GM19452 (cell line): ENCODE data around the gene RIMBP2.

ENCODE experiments used
- ATAC-seq: cut with Tn5 transposase; IDR thresholded peaks from one replicate; pipeline ENCODE4 v1.9.1; 2021; ENCODE audit not compliant: unreplicated experiment

RIMBP2 gene

DNA sequence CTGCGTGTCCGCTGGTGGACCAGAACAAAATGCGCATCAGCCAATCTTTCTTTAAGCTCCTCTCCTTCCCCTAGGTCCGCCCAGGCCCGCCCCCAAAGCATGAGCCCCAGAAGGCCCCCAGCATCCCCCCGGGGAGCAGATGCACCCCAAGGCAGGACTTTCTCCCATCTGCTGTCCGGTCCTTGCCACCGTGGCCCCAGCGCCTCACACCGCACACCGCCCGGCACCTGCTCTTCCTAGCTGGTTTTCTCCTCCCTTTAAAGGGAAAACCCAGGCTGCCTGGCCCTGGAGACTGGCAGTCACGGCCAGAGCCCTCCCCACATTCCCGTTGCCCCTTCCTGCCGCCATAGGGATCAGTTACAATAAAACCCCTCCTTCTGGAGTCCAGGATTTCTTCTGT, 30.2 kb downstream of the RIMBP2 start:
- ATAC-seq: no peak

GRCh38 chr12:130685250-130685787, 30.8 kb downstream of the RIMBP2 start:
- no peak for ATAC-seq

DNA sequence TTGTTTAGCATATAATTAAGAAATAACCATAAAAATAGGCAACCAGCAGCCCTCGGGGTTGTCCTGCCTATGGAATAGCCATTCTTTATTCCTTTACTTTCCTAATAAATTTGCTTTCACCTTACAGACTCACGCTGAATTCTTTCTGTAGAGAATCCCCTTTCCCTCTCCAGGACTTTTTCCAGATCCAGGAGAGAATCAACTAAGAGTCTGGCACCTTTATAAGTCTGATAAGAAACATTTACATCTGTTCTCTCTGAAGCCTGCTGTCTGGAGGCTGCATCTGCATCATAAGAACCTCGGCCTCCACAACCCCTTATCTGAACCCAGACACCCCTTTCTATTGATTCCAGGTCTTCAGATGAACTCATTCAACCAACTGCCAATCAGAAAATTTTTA, 32.3 kb downstream of the RIMBP2 start:
- ATAC-seq: no peak

GRCh38 chr12:130683080-130683479, 33.0 kb downstream of the RIMBP2 start:
- no peak for ATAC-seq

GRCh38 chr12:130680451-130680990, 35.6 kb downstream of the RIMBP2 start:
- ATAC-seq: no peak

DNA sequence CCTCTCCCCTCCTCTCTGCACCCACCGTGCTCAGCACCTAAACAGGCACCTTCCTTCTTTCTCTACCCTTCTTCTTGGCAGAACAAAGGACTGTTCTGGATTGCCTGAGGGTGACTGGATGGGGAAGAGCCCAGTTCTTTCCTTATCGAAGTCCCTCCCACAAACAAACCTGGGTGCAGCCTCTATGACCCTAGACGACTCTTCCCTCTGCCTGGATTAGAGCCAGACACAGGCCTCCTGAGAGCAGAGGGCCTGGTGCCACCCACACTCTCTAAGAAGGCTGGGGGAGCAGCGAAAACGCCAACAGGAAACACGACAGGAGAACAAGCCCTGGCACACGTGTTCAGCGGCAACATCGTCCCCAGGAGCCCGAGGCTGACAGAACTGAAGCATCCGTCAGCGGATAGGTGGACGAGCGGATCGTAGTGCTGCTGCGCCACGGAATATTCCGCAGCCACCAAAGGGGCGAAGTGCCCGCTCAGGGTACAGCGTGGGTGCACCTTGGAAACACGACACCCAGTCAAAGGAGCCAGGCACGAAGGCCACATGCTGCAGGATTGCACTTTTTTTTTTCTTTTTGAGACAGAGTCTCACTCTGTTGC, 38.0 kb downstream of the RIMBP2 start:
- no peak for ATAC-seq

DNA sequence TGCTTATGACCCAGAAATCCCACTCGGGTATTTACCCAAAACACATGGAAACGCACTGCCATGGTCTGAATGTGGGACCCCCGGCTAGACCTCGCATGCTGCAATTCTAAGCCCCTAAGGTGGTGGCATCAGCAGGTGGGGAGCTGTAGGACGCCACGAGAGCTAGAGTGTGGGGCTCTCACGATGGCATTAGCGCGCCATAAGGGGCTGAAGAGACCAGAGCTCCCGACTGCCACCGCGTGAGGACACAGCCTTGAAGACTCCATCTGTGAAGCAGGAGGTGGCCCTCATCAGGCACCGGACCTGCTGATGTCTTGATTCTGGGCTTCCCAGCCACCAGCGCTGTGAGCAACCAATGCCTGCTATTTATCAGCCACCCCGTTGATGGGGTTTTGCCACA, 40.3 kb downstream of the RIMBP2 start:
- no peak for ATAC-seq

GRCh38 chr12:130675121-130675520, 41.0 kb downstream of the RIMBP2 start:
- no peak for ATAC-seq

GRCh38 chr12:130674676-130675075, 41.4 kb downstream of the RIMBP2 start:
- ATAC-seq: no peak

GRCh38 chr12:130673036-130673705, 42.9 kb downstream of the RIMBP2 start:
- no peak for ATAC-seq

GRCh38 chr12:130672089-130672820, 43.8 kb downstream of the RIMBP2 start:
- ATAC-seq: no peak

- ATAC-seq: no peak
These were observed 44.5 kb downstream of the RIMBP2 start for GRCh38 chr12:130671556-130671955.

DNA sequence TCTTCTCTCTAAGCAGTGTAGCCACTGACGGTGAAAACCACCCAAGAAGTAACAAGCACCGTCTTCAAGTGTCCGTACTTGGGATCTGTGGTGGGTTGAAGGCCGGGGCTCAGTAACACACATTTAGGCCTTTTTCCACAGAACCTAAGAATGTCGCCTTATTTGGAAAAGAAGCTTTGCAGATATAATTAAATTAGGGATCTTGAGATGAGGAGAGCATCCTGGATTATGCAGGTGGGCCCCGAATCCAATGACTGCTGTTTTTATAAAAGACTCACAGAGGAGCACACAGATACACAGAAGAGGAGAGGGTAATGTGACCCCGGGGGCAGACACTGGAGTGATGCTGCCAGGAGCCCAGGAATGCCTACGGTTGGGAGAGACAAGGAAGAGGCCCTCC, 46.3 kb downstream of the RIMBP2 start:
- no peak for ATAC-seq

GRCh38 chr12:130669205-130669557, 46.9 kb downstream of the RIMBP2 start:
- no peak for ATAC-seq

DNA sequence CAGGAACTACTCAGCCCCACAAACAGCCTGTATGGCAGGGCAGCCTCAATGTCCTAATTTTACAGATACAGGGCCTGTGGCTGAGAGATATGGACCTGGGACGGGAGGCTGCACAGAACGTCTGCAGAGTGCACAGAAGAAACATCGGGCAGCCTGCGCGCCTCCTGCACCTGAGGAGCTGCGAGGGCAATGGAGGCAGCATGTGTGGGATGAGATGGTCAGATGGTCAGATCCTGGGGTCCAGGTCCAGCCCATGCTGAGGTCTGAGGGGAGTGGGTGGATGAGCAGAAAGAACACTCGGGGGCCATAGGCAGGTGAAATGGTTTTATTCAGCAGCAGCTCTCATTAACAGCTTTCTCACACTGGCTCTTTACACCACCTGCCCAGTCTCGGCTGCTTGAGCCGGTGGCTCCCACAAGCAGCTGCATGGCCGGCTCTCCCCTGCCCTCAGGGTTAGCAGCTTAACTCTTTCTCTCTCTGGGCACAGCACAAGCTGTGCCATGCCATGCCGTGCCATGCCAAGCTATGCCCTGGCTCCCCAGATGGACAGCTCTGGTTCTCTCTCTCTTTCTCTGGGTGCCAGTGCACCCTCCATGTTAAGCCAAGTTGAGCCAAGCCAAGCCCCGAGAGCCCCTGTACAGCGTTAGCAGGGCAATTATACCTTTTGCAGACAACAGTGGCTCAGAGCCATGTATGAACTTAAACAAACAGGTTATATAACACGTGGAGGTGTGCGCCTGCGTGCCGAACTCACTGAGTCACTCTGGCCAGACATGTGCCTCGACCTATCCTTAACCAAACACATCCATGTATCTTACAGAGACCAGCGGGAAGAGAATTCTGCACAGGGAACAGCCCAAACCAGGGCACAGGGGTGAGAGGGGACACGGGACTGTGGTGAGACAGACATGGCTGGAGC, 47.6 kb downstream of the RIMBP2 start:
- no peak for ATAC-seq

DNA sequence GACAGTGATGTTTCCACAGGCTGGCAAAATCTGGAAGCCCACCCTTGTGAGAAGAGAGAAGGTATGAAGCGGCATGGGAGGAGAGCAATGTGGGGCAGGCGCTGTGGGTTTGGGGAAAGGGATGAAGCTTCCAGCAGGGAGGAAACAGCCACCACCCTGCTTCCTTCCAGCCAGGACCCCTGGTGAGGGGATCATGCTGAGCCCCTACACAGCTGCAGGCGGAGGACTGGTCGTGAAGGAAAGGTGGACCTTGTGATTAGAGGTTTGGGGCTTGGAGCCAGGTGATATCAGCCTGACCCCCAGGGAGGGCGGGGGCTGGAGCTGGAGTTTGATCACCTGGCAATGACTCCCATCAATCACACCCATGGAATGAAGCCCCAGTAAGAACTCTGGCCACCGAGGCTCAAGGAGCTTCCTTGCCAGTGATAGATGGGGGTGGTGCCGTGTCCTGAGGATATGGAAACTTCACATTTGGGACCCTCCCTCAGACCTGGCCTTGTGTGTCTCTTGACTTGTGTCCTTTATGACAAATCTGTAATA, 48.6 kb downstream of the RIMBP2 start:
- ATAC-seq: no peak

GRCh38 chr12:130666645-130667044, 49.5 kb downstream of the RIMBP2 start:
- ATAC-seq: no peak

DNA sequence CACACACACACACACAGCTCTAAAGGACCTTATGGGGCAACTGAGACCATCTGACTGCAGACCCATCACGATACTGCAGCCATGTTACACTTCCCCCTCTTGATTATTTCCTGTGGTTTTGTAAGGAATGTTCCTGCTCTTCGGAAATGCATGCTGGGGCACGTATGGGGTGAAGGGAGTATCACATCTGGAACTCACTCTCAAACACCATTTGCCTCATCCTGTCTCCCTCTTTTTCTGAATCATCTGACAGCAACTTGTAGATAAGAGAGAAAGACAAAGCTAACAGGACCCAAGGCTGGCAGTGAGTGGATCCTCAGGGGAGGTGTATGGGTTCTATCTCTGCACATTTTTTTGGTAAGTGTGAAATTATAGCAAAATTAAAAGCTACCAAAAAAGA, 50.3 kb downstream of the RIMBP2 start:
- no peak for ATAC-seq

- ATAC-seq: no peak
These were observed 51.3 kb downstream of the RIMBP2 start for GRCh38 chr12:130664772-130665171.

DNA sequence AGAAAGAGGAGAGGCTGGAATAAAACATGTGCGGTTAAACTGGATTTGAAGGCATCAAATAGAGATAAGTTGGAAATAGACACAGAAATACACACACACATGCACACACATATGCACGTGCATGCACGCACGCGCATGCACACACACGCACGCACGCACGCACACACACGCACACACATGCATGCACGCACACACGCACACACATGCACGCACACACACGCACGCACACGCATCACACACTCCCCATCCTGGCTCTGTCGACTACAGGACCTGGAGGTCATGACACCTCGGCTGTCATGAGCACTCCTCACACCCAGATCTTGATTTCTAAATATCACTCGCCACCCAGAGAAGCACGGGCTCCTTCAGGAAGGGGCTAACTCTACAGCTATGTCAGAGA, 51.8 kb downstream of the RIMBP2 start:
- no peak for ATAC-seq

DNA sequence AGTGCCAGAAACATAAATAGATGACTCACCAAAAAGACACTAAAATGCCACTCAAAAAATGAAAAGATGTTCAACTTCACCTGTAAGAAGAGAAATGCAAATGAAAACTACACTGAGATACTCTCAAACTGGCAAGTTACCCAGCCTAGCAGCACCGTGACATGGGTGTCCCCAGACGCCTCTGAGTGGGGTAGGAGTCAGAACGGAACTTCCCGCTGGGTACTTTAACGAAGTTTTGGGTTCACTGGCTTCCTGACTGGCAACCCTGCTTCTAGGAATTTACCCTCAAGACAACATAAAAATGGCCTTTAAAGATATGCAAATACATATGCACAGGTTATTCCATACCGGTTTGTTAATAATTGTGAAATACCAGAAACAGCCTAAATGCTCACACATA, 52.6 kb downstream of the RIMBP2 start:
- ATAC-seq: no peak
